Natural killer cell (primary cell): Measurements from ENCODE around the gene RAPGEF5. TPM values are rescaled to one million over a fixed set of nuclear protein-coding genes. Genes with fewer than 3 reads are reported as not detected.

Source experiments
- ATAC-seq, 3 donors: fragments of 150-1000 bp in 2 of 3; fragments of 200-7000 bp in 1 of 3; cut with Tn5 transposase; 1 replicate in 1 of 3; 2 replicates in 2 of 3; pipeline ENCODE4 v1.10.0; 2021; ENCODE audit warnings: mild to moderate bottlenecking in 2 of 3, moderate library complexity in 2 of 3
- DNase-seq, 2 donors: peaks; one replicate each; pipeline versions ENCODE4 v3.0.0 to v3.0.0-alpha.2; 2013 to 2021; ENCODE audit warnings: mixed read lengths in 1 of 2
- H3K27ac ChIP-seq: one replicate; pipeline ENCODE4 v1.5.1; 2013; ENCODE audit warnings: mild to moderate bottlenecking, low read length
- H3K27me3 ChIP-seq: one replicate; pipeline ENCODE4 v1.6.1; 2013; ENCODE audit warnings: low read length; ENCODE audit not compliant: control insufficient read depth, insufficient read depth
- H3K36me3 ChIP-seq: one replicate; pipeline ENCODE4 v1.6.1; 2013; ENCODE audit warnings: low read length; ENCODE audit not compliant: control insufficient read depth, insufficient read depth
- H3K4me1 ChIP-seq: one replicate; pipeline ENCODE4 v1.6.1; 2013; ENCODE audit warnings: low read length; ENCODE audit not compliant: control insufficient read depth, insufficient read depth
- H3K4me3 ChIP-seq: one replicate; pipeline ENCODE4 v1.5.1; 2013; ENCODE audit warnings: low read length
- H3K9me3 ChIP-seq: one replicate; pipeline ENCODE4 v1.6.1; 2013; ENCODE audit warnings: low read length; ENCODE audit not compliant: control insufficient read depth, insufficient read depth
- H3K27ac Mint-ChIP-seq, 2 donors: one replicate each; pipeline ENCODE4 v1.8.0; 2022; ENCODE audit warnings: mild to moderate bottlenecking in 2 of 2, mixed read lengths in 2 of 2, moderate library complexity in 1 of 2
- H3K27me3 Mint-ChIP-seq, 2 donors: one replicate each; pipeline ENCODE4 v1.8.0; 2022; ENCODE audit warnings: low read depth in 2 of 2, mixed read lengths in 2 of 2
- H3K36me3 Mint-ChIP-seq: one replicate; pipeline ENCODE4 v1.8.0; 2022; ENCODE audit warnings: mixed read lengths
- H3K4me1 Mint-ChIP-seq, 2 donors: one replicate each; pipeline ENCODE4 v1.8.0; 2022; ENCODE audit warnings: mixed read lengths in 2 of 2
- H3K4me3 Mint-ChIP-seq: one replicate; pipeline ENCODE4 v1.8.0; 2022; ENCODE audit warnings: mild to moderate bottlenecking, moderate library complexity, mixed read lengths
- H3K9me3 Mint-ChIP-seq, 2 donors: one replicate each; pipeline ENCODE4 v1.8.0; 2022; ENCODE audit warnings: mixed read lengths in 2 of 2
- CTCF ChIP-seq: fragments of 200-600 bp; IDR thresholded peaks from one replicate; pipeline ENCODE4 v1.8.0; 2022; ENCODE audit warnings: antibody characterized with exemption
- WGBS: methylation state at CpG from one replicate; pipeline ENCODE4 v1.1.7; 2013; ENCODE audit warnings: missing lambda C conversion rate; ENCODE audit not compliant: insufficient coverage; 5-methylcytosine and 5-hydroxymethylcytosine counted together
- intact Hi-C: fragments of 100-400 bp; cut with micrococcal nuclease; formaldehyde crosslinking; loops from one replicate; pipeline ENCODE4 v1.14.2; 2022
- total RNA-seq, 4 donors: library from RNA; stranded (reverse); fragments of 120-200 nt in 1 of 4; gene quantifications; one replicate each; pipeline versions ENCODE4 v1.2.3 to v1.2.4, GENCODE V29; 2013 to 2022

Gene RAPGEF5
- total RNA-seq, 3 donors from 2014 or later (not counting 1 experiment from before 2014, with no cell fraction given), result 0.26 to 0.33 TPM; not detected in 1

GRCh38 chr7:22075561-22075960, 281.4 kb downstream of the RAPGEF5 start:
- Mint-ChIP-seq H3K9me3 (no peaks in the 10 kb centered on the region), H3K4me3 (no peak overlapping the region), H3K36me3 (no peaks in the 10 kb centered on the region), H3K27me3 (peaks cover 36 to 42% of the 10 kb centered on the region in 2 donors), H3K4me1 (no peaks in the 10 kb centered on the region), H3K27ac (no peak overlapping the region)
- intact Hi-C loops, result no loop called here
- TF ChIP-seq CTCF, result no peak
- Histone ChIP-seq H3K36me3 (no peaks in the 10 kb centered on the region), H3K4me3 (no peak overlapping the region), H3K27ac (no peak overlapping the region), H3K9me3 (no peaks in the 10 kb centered on the region), H3K4me1 (no peaks in the 10 kb centered on the region), H3K27me3 (peaks cover 4% of the 10 kb centered on the region)
- no peak for DNase-seq
- WGBS, result 91% methylated on average over 1 of the region's 2 CpGs
- no peak for ATAC-seq

- intact Hi-C loops, result no loop called here
- Histone ChIP-seq H3K4me3 (no peak overlapping the region), H3K27me3 (peaks cover 4% of the 10 kb centered on the region), H3K36me3 (no peaks in the 10 kb centered on the region), H3K27ac (no peak overlapping the region), H3K4me1 (no peaks in the 10 kb centered on the region), H3K9me3 (no peaks in the 10 kb centered on the region)
- ATAC-seq, result no peak
- DNase-seq, result no peak
- no peaks in the 10 kb centered on the region for H3K36me3 Mint-ChIP-seq
- no peaks in the 10 kb centered on the region for H3K4me1 Mint-ChIP-seq
- 64% methylated on average over 1 of the region's 3 CpGs for WGBS
- H3K27me3 Mint-ChIP-seq, result peaks cover 32 to 36% of the 10 kb centered on the region in 2 donors
- H3K27ac Mint-ChIP-seq, result no peak overlapping the region
- no peak for TF ChIP-seq CTCF
- no peaks in the 10 kb centered on the region for H3K9me3 Mint-ChIP-seq
- no peak overlapping the region for H3K4me3 Mint-ChIP-seq
These were observed 282.1 kb downstream of the RAPGEF5 start for GRCh38 chr7:22074897-22075296.

Other genes with a start within 250 kb of the RAPGEF5 start
- gene STEAP1B, start 143.0 kb upstream of the RAPGEF5 start, total RNA-seq, result under 1 TPM in 1 of 3 donors, not detected in 2; 0.31 TPM